Stimulated activated effector memory CD8-positive, alpha-beta T cell treated with anti-CD3 and anti-CD28 coated beads, Interleukin-12 subunit alpha, Interleukin-12 subunit beta, amount 100 ng/mL, for 72 hours (primary cell): ENCODE data around the gene TJP1.
"Not testable (repeated sequence)": the region's sequence is repeated elsewhere in the genome, so short reads cannot be mapped to it uniquely, and the experiment has no call there.

Experiments used
- ATAC-seq: fragments of 150-1000 bp; cut with Tn5 transposase; 2 replicates; pipeline ENCODE4 v1.10.0; 2021
- DNase-seq, 2 donors: peaks; one replicate each; pipeline ENCODE4 v3.0.0; 2021 to 2022; ENCODE audit warnings: low spot score in 2 of 2
- H3K27ac Mint-ChIP-seq: one replicate; pipeline ENCODE4 v1.8.0; 2022; ENCODE audit warnings: mild to moderate bottlenecking, mixed read lengths
- H3K36me3 Mint-ChIP-seq: one replicate; pipeline ENCODE4 v1.8.0; 2022; ENCODE audit warnings: mild to moderate bottlenecking, mixed read lengths
- H3K4me1 Mint-ChIP-seq: one replicate; pipeline ENCODE4 v1.8.0; 2022; ENCODE audit warnings: mixed read lengths
- H3K4me3 Mint-ChIP-seq: one replicate; pipeline ENCODE4 v1.8.0; 2022; ENCODE audit warnings: mild to moderate bottlenecking, mixed read lengths
- H3K9me3 Mint-ChIP-seq: one replicate; pipeline ENCODE4 v1.8.0; 2022; ENCODE audit warnings: mixed read lengths

The TJP1 gene

GRCh38 chr15:29682361-29682760, 139.9 kb downstream of the TJP1 start:
- DNase-seq: no peak
- no peak for ATAC-seq
- Mint-ChIP-seq H3K4me3 (no peak overlapping the region), H3K9me3 (no peaks in the 10 kb centered on the region), H3K27ac (no peak overlapping the region), H3K36me3 (no peaks in the 10 kb centered on the region), H3K4me1 (peaks cover 7% of the 10 kb centered on the region)

DNA sequence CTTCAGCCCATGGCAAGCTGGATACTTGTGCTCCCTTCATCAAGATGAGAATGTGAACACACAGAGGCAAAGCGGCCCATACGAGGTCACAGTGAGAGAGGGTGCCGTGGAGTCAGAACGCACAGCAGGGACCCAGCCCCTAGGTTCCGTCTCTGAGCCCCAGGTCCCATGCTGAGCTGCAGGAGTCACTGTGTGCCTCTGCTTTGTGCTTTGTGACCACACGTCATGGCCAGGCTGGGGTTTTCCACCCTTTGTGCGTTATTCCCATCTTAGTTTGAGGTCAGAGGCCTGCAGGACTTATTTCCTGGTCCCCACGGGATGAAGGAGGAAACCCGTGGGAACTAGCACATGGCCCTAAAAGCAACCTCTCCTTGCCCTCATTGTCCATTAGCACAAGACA, 140.3 kb downstream of the TJP1 start:
- H3K4me3 Mint-ChIP-seq: no peak overlapping the region
- peaks cover 9% of the 10 kb centered on the region for H3K4me1 Mint-ChIP-seq
- ATAC-seq (no peak), DNase-seq (no peak)
- no peaks in the 10 kb centered on the region for H3K9me3 Mint-ChIP-seq
- H3K27ac Mint-ChIP-seq: no peak overlapping the region
- H3K36me3 Mint-ChIP-seq: no peaks in the 10 kb centered on the region

- Mint-ChIP-seq H3K4me3 (no peak overlapping the region), H3K36me3 (no peaks in the 10 kb centered on the region)
These were observed 141.0 kb downstream of the TJP1 start for GRCh38 chr15:29681166-29681845.

DNA sequence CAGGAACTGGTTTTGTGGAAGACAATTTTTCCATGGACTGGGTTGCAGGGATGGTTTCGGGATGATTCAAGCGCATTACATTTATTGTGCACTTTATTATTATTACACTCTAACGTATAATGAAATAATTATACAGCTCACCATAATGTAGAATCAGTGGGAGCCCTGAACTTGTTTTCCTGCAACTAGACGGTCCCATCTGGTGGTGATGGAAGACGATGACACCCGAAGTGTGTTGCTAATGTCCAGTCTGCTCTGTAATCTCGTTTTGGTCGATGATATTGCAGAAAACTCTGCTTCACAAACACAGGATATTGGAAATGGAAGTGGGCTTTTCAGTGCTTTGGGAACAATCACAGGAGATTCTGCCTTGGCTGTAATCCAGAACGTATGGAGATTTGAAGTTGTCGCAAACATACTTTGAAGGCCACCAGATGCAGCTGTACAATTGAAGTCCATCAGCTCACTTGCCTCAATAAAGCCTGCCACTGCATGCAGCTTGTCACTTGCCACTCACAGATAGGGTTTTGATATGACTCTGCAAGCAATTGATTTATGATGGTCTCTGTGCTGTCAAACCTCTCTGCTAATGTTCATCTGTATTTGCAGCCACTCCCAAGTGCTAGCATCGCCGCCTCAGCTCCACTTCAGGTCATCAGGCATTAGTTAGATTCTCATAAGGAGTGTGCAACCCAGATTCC, 141.7 kb downstream of the TJP1 start:
- no peaks in the 10 kb centered on the region for H3K9me3 Mint-ChIP-seq

More at GRCh38 chr15:29681166-29681845, 141.0 kb downstream of the TJP1 start:
- Mint-ChIP-seq H3K27ac (no peak overlapping the region), H3K4me1 (peaks cover 9% of the 10 kb centered on the region), H3K9me3 (no peaks in the 10 kb centered on the region)
- DNase-seq (no peak), ATAC-seq (no peak)

GRCh38 chr15:29678504-29679034, 143.7 kb downstream of the TJP1 start:
- no peak overlapping the region for H3K4me3 Mint-ChIP-seq
- DNase-seq (no peak), ATAC-seq (peak; percentile 33)
- peaks cover 9% of the 10 kb centered on the region for H3K4me1 Mint-ChIP-seq
- no peaks in the 10 kb centered on the region for H3K9me3 Mint-ChIP-seq
- H3K36me3 Mint-ChIP-seq: no peaks in the 10 kb centered on the region
- no peak overlapping the region for H3K27ac Mint-ChIP-seq

More for the DNA sequence above, 141.7 kb downstream of the TJP1 start:
- Mint-ChIP-seq H3K4me3 (no peak overlapping the region), H3K27ac (no peak overlapping the region), H3K36me3 (no peaks in the 10 kb centered on the region), H3K4me1 (peaks cover 9% of the 10 kb centered on the region)
- no peak for ATAC-seq
- DNase-seq: no peak

- no peaks in the 10 kb centered on the region for H3K36me3 Mint-ChIP-seq
- no peak overlapping the region for H3K4me3 Mint-ChIP-seq
- ATAC-seq: no peak
- DNase-seq: no peak
- H3K27ac Mint-ChIP-seq: no peak overlapping the region
- H3K9me3 Mint-ChIP-seq: no peaks in the 10 kb centered on the region
- H3K4me1 Mint-ChIP-seq: peaks cover 9% of the 10 kb centered on the region
These were observed 144.3 kb downstream of the TJP1 start for GRCh38 chr15:29677871-29678461.

DNA sequence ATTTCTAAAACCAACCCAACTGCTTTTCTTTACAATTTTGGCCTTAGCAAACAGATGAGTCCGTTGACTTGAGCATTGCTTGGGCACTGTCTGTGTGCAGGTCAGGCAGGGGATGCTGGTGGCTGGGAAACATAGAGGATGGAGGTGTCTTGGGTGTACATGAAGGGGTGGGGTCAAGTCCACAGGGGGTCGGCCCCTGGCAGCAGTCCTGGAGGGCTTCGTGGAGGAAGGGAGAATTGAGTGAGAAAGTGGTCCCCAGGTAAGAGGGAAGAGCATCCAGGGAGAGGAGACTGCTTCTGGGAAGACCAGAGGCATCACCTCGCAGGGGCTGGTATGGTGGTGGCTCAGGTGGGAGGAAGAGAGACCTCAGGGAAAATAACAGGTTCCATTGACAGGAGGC, 144.8 kb downstream of the TJP1 start:
- Mint-ChIP-seq H3K4me1 (peaks cover 9% of the 10 kb centered on the region), H3K36me3 (no peaks in the 10 kb centered on the region), H3K27ac (no peak overlapping the region), H3K9me3 (no peaks in the 10 kb centered on the region), H3K4me3 (no peak overlapping the region)
- no peak for DNase-seq
- no peak for ATAC-seq

DNA sequence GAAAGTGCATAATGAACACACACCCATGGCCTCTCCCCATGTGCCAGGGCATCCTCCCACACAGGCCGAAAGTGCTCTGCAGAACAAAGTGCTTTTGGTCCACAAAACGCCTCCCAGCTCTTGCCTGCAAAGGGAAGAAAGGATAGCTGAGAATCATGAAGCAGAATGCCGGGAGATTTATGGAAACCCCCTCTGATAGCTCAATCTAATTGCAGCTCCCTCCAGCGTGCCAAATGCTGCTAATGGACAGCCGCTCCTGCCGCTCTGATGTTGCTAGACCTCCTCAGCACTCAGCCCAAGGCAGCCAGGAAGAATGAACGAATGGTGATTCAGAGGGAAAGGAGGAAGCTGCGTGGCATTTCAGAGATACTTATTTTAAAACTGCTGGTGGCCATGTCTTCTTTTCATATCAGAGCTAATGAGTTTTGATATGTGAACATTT, 145.3 kb downstream of the TJP1 start:
- Mint-ChIP-seq H3K36me3 (no peaks in the 10 kb centered on the region), H3K4me1 (peaks cover 9% of the 10 kb centered on the region), H3K4me3 (no peak overlapping the region), H3K9me3 (no peaks in the 10 kb centered on the region), H3K27ac (no peak overlapping the region)
- DNase-seq (no peak), ATAC-seq (no peak)

- not testable (repeated sequence) for H3K9me3 Mint-ChIP-seq, ATAC-seq, H3K36me3 Mint-ChIP-seq, DNase-seq, H3K27ac Mint-ChIP-seq, H3K4me1 Mint-ChIP-seq, H3K4me3 Mint-ChIP-seq
These were observed 145.8 kb downstream of the TJP1 start for GRCh38 chr15:29676374-29676960.

DNA sequence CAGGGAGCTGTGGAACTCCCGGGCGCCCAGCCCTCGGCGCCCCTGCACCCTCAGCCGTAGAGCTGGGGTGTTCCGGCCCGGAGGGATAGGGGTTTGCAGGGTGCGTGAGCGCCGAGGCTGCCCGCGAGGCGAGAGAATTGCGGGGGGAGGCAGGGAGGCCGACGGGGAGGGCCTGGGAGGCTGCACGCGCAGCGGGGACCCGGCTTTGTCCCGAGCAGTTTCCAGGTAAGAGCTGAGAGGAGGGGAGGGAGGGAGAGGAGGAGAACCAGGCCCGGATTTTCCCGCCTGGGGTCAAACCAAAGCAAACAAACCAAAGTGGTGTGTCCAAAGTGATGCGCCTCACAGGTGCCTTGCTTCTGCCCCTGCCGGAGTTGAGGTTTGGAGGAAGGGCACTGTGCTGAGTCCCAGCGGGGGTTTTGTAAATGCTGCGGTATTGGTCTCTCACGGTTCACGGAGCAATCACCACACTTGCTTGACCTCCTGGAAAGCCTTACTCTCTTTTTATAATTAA, 146.4 kb downstream of the TJP1 start:
- Mint-ChIP-seq H3K4me3 (no peak overlapping the region), H3K36me3 (no peaks in the 10 kb centered on the region), H3K4me1 (peaks cover 9% of the 10 kb centered on the region), H3K9me3 (no peaks in the 10 kb centered on the region), H3K27ac (no peak overlapping the region)
- no peak for ATAC-seq
- no peak for DNase-seq

GRCh38 chr15:29674661-29675533, 147.4 kb downstream of the TJP1 start:
- peaks cover 9% of the 10 kb centered on the region for H3K4me1 Mint-ChIP-seq
- H3K9me3 Mint-ChIP-seq: no peaks in the 10 kb centered on the region
- DNase-seq (no peak), ATAC-seq (no peak)
- no peaks in the 10 kb centered on the region for H3K36me3 Mint-ChIP-seq
- no peak overlapping the region for H3K27ac Mint-ChIP-seq
- H3K4me3 Mint-ChIP-seq: no peak overlapping the region

DNA sequence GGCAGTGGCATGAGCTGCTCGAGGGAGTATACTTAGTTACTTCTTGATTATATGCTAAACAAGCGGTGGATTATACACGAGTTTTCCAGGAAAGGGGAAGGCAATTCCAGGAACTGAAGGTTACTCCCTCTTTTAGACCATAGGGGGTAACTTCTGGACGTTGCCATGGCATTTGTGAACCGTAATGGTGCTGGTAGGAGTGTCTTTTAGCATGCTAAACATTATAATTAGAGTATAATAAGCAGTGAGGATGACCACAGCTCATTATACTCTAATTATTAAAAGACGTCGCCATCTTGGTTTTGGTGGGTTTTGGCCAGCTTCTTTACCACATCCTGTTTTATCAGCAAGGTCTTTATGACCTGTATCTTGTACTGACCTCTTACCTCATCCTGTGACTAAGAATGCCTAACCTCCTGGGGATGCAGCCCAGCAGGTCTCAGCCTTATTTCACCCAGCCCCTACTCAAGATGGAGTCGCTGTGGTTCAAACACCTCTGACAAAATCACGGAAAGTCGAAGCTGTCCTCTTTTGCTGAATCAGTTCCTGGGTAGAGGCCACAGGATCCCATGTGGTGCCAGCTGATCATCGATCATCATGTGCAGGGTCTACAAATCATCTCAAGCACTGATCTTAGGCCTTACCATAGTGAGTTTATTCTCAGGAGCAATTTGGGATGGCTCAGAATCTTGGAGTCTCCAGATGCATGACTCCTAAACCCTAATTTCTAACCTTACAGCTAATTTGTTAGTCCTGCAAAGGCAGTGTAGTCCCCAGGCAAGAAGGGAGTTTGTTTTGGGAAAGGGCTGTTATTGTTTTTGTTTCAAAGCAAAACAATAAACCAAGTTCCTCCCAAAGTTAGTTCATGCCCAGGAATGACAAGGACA, 149.1 kb downstream of the TJP1 start:
- DNase-seq: no peak
- no peak overlapping the region for H3K27ac Mint-ChIP-seq
- peaks cover 9% of the 10 kb centered on the region for H3K4me1 Mint-ChIP-seq
- no peak overlapping the region for H3K4me3 Mint-ChIP-seq
- H3K36me3 Mint-ChIP-seq: no peaks in the 10 kb centered on the region
- no peak for ATAC-seq
- no peaks in the 10 kb centered on the region for H3K9me3 Mint-ChIP-seq

DNA sequence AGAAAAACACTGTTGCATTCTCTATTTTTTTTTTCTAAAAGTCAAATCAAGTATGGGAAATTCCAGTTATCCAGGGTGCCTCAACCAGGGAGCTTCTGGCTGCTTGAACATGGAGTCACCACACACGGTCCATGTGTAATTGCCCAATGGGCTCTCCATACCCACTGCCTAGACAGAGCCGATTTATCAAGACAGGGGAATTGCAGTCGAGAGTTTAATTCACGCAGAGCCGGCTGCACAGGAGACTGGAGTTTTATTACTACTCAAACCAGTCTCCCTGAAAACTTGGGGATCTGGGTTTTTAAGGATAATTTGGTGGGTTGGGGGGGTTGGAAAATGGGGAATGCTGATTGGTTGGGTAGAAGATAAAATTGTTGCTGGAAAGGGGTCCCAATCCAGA, 149.8 kb downstream of the TJP1 start:
- Mint-ChIP-seq H3K4me3 (no peak overlapping the region), H3K9me3 (no peaks in the 10 kb centered on the region), H3K27ac (no peak overlapping the region), H3K36me3 (no peaks in the 10 kb centered on the region), H3K4me1 (peaks cover 3% of the 10 kb centered on the region)
- DNase-seq (no peak), ATAC-seq (no peak)

- H3K36me3 Mint-ChIP-seq, DNase-seq, H3K4me3 Mint-ChIP-seq, H3K27ac Mint-ChIP-seq, H3K4me1 Mint-ChIP-seq, H3K9me3 Mint-ChIP-seq, ATAC-seq: not testable (repeated sequence)
These were observed 150.2 kb downstream of the TJP1 start for GRCh38 chr15:29672046-29672445.
